Neutrophil (primary cell): ENCODE data around the gene AGAP1.

Source experiments
- H3K27ac ChIP-seq: fragments of 200-600 bp; sonication (generic); 2 replicates; pipeline ENCODE4 v1.5.1; 2016; ENCODE audit warnings: mild to moderate bottlenecking, moderate library complexity
- H3K27me3 ChIP-seq: fragments of 200-600 bp; sonication (generic); 2 replicates; pipeline ENCODE4 v1.6.0; 2016; ENCODE audit warnings: mild to moderate bottlenecking
- H3K36me3 ChIP-seq: fragments of 200-600 bp; sonication (generic); 2 replicates; pipeline ENCODE4 v1.5.1; 2017
- H3K4me1 ChIP-seq, 2 experiments: fragments of 200-600 bp in 1 of 2; sonication (generic) in 1 of 2; 1 replicate in 1 of 2; 2 replicates in 1 of 2; pipeline versions ENCODE4 v1.5.1 to v1.6.1; 2013 to 2016; ENCODE audit warnings: low read depth in 1 of 2, low read length in 1 of 2, mild to moderate bottlenecking in 1 of 2, moderate library complexity in 1 of 2; ENCODE audit not compliant: control insufficient read depth in 1 of 2, insufficient read depth in 1 of 2
- H3K4me3 ChIP-seq, 2 experiments: fragments of 200-600 bp in 1 of 2; sonication (generic) in 1 of 2; 1 replicate in 1 of 2; 2 replicates in 1 of 2; pipeline ENCODE4 v1.5.1; 2013 to 2016; ENCODE audit warnings: low read depth in 1 of 2, low read length in 1 of 2, mild to moderate bottlenecking in 1 of 2, moderate library complexity in 1 of 2
- H3K9me3 ChIP-seq: fragments of 200-600 bp; sonication (generic); 2 replicates; pipeline ENCODE4 v1.5.1; 2016
- TF ChIP-seq, protein P1 (sequence below): fragments of 200-600 bp; sonication (generic); IDR thresholded peaks from 2 replicates; pipeline ENCODE4 v1.5.1; 2016; ENCODE audit warnings: antibody characterized with exemption

AGAP1 gene

DNA sequence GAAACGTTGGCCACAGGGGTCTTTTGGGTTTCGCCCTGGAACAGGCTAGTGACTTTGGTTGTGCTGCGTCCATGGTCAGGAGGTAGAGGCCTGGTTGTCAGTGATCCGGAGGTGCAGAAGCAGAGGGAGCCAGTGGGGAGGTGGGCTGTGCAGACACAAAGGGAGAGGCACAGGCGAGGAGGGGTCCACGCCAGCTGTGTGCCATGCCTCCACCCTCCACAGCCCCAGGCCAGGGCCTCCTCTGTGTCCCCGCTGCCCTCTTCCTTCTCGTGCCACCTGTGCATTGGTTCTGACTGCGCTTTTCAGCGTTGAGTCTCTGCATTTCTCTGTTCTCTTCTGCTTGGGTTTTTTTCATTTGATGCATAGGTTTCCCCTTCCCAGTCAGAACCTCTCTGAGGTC lies 553.3 kb downstream of the AGAP1 start:
- Histone ChIP-seq H3K36me3 (no peaks in the 10 kb centered on the region), H3K27me3 (peaks cover 7% of the 10 kb centered on the region), H3K27ac (no peak overlapping the region), H3K4me3 (no peak overlapping the region), H3K9me3 (no peaks in the 10 kb centered on the region), H3K4me1 (no peaks in the 10 kb centered on the region)
- TF ChIP-seq, protein P1, sequence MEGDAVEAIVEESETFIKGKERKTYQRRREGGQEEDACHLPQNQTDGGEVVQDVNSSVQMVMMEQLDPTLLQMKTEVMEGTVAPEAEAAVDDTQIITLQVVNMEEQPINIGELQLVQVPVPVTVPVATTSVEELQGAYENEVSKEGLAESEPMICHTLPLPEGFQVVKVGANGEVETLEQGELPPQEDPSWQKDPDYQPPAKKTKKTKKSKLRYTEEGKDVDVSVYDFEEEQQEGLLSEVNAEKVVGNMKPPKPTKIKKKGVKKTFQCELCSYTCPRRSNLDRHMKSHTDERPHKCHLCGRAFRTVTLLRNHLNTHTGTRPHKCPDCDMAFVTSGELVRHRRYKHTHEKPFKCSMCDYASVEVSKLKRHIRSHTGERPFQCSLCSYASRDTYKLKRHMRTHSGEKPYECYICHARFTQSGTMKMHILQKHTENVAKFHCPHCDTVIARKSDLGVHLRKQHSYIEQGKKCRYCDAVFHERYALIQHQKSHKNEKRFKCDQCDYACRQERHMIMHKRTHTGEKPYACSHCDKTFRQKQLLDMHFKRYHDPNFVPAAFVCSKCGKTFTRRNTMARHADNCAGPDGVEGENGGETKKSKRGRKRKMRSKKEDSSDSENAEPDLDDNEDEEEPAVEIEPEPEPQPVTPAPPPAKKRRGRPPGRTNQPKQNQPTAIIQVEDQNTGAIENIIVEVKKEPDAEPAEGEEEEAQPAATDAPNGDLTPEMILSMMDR = no peak

DNA sequence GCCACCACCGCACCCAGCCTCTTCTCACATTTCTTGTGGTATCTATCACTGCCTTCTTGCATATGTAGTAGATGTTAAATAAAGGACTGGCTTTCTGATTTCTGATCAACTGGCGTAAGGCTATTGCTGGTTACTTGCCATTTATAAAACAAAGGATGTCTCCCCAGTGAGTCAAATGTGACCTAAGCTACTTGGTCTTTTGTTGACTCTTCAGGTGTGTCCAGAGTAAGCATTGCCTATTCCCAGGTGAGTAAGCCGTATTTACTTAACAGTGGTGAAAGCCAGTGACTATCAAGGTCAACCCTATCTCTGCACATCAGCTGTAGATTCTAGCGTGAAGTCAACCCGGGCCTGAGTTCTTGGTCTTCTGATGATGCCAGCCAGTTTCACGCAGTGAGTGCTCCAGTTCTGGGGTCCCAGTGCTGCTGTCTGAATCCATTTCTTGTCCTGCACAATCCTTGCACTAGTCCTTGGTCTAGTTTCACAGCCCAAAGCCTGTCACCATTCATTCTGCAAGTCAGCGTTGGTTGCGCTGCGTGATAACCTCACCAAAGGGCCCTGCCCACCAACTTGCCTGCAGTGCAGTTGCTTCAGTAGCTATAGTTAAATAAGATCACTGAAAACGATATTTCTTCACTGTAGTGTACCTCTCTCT lies 554.2 kb downstream of the AGAP1 start:
- Histone ChIP-seq H3K4me1 (no peaks in the 10 kb centered on the region), H3K9me3 (no peaks in the 10 kb centered on the region), H3K27me3 (peaks cover 15% of the 10 kb centered on the region), H3K27ac (no peak overlapping the region), H3K4me3 (no peak overlapping the region), H3K36me3 (no peaks in the 10 kb centered on the region)
- TF ChIP-seq, protein P1 = no peak

DNA sequence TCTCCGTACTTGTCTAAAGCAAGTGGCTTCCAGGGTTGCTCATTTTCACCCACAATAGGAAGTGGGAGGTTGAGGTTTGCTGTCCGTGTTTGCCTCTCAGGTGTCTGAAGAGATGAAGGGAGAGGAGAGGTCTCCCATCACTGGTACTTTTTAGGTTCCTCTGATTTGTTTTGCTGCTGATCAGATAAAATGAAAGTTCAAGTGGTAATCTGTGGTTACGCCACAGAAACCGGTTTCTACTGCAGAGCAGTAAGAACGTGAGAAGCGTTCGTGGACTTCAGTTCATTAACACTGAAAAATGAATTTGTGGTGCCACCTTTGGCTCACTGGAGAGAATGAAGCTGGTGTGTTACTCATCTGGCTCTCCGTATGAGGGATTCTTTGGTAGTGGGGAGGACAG lies 556.1 kb downstream of the AGAP1 start:
- TF ChIP-seq, protein P1 = no peak
- Histone ChIP-seq H3K27ac (no peak overlapping the region), H3K27me3 (peaks cover 34% of the 10 kb centered on the region), H3K36me3 (no peaks in the 10 kb centered on the region), H3K9me3 (no peaks in the 10 kb centered on the region), H3K4me3 (no peak overlapping the region), H3K4me1 (no peaks in the 10 kb centered on the region)

DNA sequence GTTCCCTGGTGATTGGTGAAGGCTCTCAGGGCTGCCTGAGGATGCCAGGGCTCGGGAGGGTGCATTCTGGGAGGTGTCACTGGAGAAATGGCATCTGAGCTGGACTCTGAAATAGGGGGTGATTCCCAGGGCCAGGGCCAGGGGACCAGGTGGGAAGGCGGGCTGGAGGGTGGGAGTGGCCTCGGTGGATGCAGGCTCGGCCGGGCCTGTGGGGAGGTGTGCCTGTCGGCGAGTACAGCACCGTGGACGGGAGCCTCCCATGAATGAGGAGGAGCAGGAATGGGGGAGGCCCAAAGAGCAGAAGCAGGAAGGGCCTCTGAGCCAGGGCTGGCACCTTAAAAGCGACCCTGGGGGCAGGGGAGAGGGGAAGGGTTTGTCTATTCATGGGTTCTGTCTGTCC lies 557.5 kb downstream of the AGAP1 start:
- H3K4me3 ChIP-seq = no peak overlapping the region
- H3K9me3 ChIP-seq = no peaks in the 10 kb centered on the region
- peaks cover 48% of the 10 kb centered on the region for H3K27me3 ChIP-seq
- no peaks in the 10 kb centered on the region for H3K36me3 ChIP-seq
- no peaks in the 10 kb centered on the region for H3K4me1 ChIP-seq
- TF ChIP-seq, protein P1 = no peak
- no peak overlapping the region for H3K27ac ChIP-seq

DNA sequence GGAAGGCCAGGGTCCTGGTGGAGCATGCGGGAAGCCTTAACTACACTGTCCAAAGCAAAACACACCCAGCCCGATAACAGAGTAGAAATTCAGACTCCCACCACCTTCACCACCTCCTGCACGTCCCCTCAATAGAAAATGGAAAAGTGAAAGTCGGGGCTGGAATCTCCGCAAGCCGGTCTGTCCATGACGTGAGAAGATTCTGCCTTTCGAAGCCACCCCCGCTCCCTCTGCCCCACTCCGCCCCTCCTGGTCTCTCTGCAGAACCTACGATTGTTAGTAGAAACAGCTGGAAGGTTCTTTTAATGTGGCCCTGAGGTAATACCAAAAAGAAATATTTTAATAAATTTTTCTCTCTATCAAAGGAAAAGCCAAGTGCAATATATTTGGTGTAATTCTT lies 558.0 kb downstream of the AGAP1 start:
- H3K27me3 ChIP-seq = peaks cover 50% of the 10 kb centered on the region
- no peak overlapping the region for H3K27ac ChIP-seq
- TF ChIP-seq, protein P1 = no peak
- H3K4me3 ChIP-seq = no peak overlapping the region
- no peaks in the 10 kb centered on the region for H3K9me3 ChIP-seq
- H3K4me1 ChIP-seq = no peaks in the 10 kb centered on the region
- H3K36me3 ChIP-seq = no peaks in the 10 kb centered on the region
